CD4-positive, CD25-positive, alpha-beta regulatory T cell (primary cell): ENCODE data around the gene SRF. TPM values are rescaled to one million over a fixed set of nuclear protein-coding genes. Genes with fewer than 3 reads are reported as not detected.

Experiments
- ATAC-seq, 2 donors: fragments of 150-1000 bp; cut with Tn5 transposase; one replicate each; pipeline ENCODE4 v1.10.0; 2021; ENCODE audit warnings: low read depth in 2 of 2, moderate number of reproducible peaks in 2 of 2, moderate library complexity in 1 of 2
- DNase-seq, 3 donors: peaks; one replicate each; pipeline versions ENCODE4 v3.0.0 to v3.0.0-alpha.2; 2012 to 2022; ENCODE audit warnings: mixed read lengths in 1 of 3
- H3K27ac ChIP-seq: one replicate; pipeline ENCODE4 v1.7.0; 2013; ENCODE audit warnings: mild to moderate bottlenecking, low read length; ENCODE audit not compliant: insufficient read depth, poor library complexity, severe bottlenecking
- H3K27me3 ChIP-seq: one replicate; pipeline ENCODE4 v1.7.0; 2013; ENCODE audit warnings: low read length; ENCODE audit not compliant: control insufficient read depth, insufficient read depth
- H3K36me3 ChIP-seq: one replicate; pipeline ENCODE4 v1.7.0; 2013; ENCODE audit warnings: mild to moderate bottlenecking, low read length, moderate library complexity; ENCODE audit not compliant: control insufficient read depth, insufficient read depth
- H3K4me1 ChIP-seq: 2 replicates; pipeline ENCODE4 v1.7.0; 2013; ENCODE audit warnings: mild to moderate bottlenecking, low read length; ENCODE audit not compliant: insufficient read depth, control insufficient read depth, poor library complexity, severe bottlenecking
- H3K4me3 ChIP-seq: one replicate; pipeline ENCODE4 v1.7.0; 2013; ENCODE audit warnings: low read depth, mild to moderate bottlenecking, low read length, moderate library complexity
- H3K9me3 ChIP-seq, 2 experiments: 1 replicate in 1 of 2; 2 replicates in 1 of 2; pipeline ENCODE4 v1.7.0; 2013; ENCODE audit warnings: low read length in 2 of 2, mild to moderate bottlenecking in 1 of 2, moderate library complexity in 1 of 2; ENCODE audit not compliant: control insufficient read depth in 2 of 2
- H3K27ac Mint-ChIP-seq, 3 donors: one replicate each; pipeline ENCODE4 v1.8.0; 2020 to 2022; ENCODE audit warnings: mild to moderate bottlenecking in 3 of 3, mixed read lengths in 3 of 3, moderate library complexity in 2 of 3
- H3K27me3 Mint-ChIP-seq: one replicate; pipeline ENCODE4 v1.8.0; 2022; ENCODE audit warnings: mild to moderate bottlenecking, mixed read lengths
- H3K36me3 Mint-ChIP-seq: one replicate; pipeline ENCODE4 v1.8.0; 2020; ENCODE audit warnings: mixed read lengths
- H3K4me1 Mint-ChIP-seq, 4 donors: one replicate each; pipeline ENCODE4 v1.8.0; 2020 to 2022; ENCODE audit warnings: mixed read lengths in 4 of 4, mild to moderate bottlenecking in 1 of 4
- H3K4me3 Mint-ChIP-seq, 4 donors: one replicate each; pipeline ENCODE4 v1.8.0; 2020 to 2022; ENCODE audit warnings: mild to moderate bottlenecking in 4 of 4, mixed read lengths in 4 of 4, moderate library complexity in 3 of 4
- H3K9me3 Mint-ChIP-seq, 7 donors: one replicate each; pipeline ENCODE4 v1.8.0; 2020 to 2022; ENCODE audit warnings: mixed read lengths in 7 of 7, mild to moderate bottlenecking in 3 of 7, moderate library complexity in 2 of 7
- polyA plus RNA-seq, 4 donors: library from polyadenylated mRNA; unstranded; fragments of 300-500 nt; fragmentation: Illumina TruSeq; gene quantifications; one replicate each; pipeline ENCODE4 v1.2.3, GENCODE V29; 2021
- total RNA-seq: library from RNA; stranded (reverse); gene quantifications from one replicate; pipeline ENCODE4 v1.2.3, GENCODE V29; 2022

Gene SRF
- total and polyA plus RNA-seq, 5 donors from 2014 or later: 3.3 to 24.0 (median 5.0) TPM

DNA sequence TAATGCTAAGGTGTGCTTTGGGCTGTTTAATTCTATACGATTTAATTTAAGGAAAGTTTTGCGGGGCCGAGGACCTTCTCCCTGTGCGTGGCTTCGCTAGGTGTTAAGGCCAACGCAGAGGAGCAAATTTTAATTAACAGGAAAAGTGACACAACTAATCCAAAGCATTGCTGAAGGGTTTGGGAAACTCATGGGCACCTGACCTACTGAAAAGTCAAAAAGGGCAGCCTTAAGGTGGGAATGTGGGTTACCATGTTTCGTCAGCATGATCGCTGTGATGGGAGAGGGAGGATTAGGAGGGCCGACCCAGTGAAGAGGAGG lies 10.5 kb downstream of the SRF start:
- ATAC-seq: no peak
- peak overlapping the region; percentile 73 for H3K27ac ChIP-seq
- Mint-ChIP-seq H3K9me3 (peaks cover 0 to 3% (median 0%) of the 10 kb centered on the region in 7 donors), H3K4me1 (peaks cover 11 to 57% (median 35%) of the 10 kb centered on the region in 4 donors), H3K27me3 (no peaks in the 10 kb centered on the region), H3K4me3 (peak overlapping the region; percentile 90 to 97 (median 92)), H3K36me3 (peaks cover 16% of the 10 kb centered on the region), H3K27ac (peak overlapping the region; percentile 71 to 99 (median 89))
- H3K9me3 ChIP-seq: no peaks in the 10 kb centered on the region
- H3K4me1 ChIP-seq: peaks cover 48% of the 10 kb centered on the region
- H3K36me3 ChIP-seq: peaks cover 29% of the 10 kb centered on the region
- H3K4me3 ChIP-seq: peak overlapping the region; percentile 68
- DNase-seq: no peak
- no peaks in the 10 kb centered on the region for H3K27me3 ChIP-seq

DNA sequence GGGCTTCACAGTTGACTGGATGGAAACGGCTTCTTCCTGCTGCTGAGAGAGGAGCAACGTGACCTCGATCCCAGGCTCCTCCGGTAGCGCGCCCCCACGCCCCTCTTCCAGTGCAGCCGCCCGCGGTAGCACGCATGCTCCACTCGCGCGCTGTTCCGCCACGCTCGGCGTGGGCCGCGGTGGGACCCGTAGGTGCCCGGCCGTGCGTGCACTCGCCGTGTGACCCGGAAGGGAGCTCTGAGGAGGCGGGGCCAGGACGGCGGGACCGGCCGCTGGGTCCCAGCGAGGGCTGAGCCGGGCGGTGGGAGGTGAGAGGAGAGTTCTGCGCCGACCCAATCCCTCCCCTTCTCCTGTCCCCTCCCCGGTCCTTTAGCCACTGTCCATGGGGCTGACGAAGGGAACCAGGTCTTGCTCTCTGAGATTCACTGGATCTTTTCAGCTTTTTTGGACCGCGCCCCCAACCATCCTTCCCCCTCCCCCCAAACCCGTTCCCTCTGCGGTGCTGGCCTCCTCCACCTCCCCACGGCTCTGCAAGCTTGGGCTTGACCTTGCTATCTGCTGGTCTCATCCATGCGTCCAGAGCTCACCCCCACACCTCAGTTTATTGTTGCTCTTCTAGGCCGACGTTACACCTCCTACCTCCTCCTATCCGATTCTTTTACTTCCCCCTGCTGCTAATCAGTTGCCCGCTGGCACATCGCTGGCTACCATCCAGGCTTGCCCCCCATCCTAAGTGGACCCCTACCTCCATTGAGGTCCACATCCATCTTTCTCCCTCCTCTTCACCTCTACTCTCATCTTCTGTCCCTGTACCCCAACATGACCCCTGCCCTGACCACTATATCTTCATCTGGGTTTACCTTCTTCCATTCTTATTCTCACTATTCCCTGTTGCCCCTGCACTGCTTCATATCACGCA lies 11.1 kb downstream of the SRF start, which contains the start of gene CUL9:
Gene CUL9 (plus strand): TSS at position 255 of the 919 bp plus-strand sequence. CDS start 2,115 bp downstream, outside the sequence.
- peak within 1 kb of the TSS; percentile 89 to 99 (median 91) for H3K27ac Mint-ChIP-seq
- H3K4me1 Mint-ChIP-seq: peaks cover 11 to 61% (median 35%) of the 10 kb centered on the region in 4 donors
- Histone ChIP-seq H3K27me3 (no peaks in the 10 kb centered on the region), H3K4me3 (peak within 1 kb of the TSS; percentile 74), H3K9me3 (no peaks in the 10 kb centered on the region), H3K4me1 (peaks cover 48% of the 10 kb centered on the region), H3K27ac (peak within 1 kb of the TSS; percentile 73), H3K36me3 (peaks cover 30% of the 10 kb centered on the region)
- H3K9me3 Mint-ChIP-seq: peaks cover 0 to 3% (median 0%) of the 10 kb centered on the region in 7 donors
- peaks cover 18% of the 10 kb centered on the region for H3K36me3 Mint-ChIP-seq
- DNase-seq (peak; percentile 78 to 85 (median 80)), ATAC-seq (peak; percentile 90 to 93)
- H3K4me3 Mint-ChIP-seq: peak within 1 kb of the TSS; percentile 90 to 97 (median 92)
- H3K27me3 Mint-ChIP-seq: no peaks in the 10 kb centered on the region

DNA sequence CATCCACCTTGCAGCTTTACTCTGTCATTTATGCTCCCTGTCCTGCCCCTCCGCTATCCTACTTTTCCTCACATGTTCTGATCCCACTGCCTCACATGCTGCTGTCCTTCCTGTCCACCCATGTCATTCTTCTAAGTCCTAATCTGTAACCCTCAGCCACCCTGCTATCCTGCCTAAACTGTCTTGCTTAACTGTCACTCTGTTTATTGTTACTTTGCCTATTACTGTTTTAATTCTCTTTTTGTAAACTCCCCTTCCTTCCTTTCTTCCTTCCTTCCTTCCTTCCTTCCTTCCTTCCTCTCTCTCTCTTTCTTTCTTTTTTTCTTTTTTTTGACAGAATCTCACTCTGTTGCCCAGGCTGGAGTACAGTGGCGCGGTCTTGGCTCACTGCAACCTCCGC lies 12.4 kb downstream of the SRF start:
- Histone ChIP-seq H3K9me3 (no peaks in the 10 kb centered on the region), H3K4me1 (peaks cover 48% of the 10 kb centered on the region), H3K4me3 (peak overlapping the region; percentile 74), H3K36me3 (peaks cover 35% of the 10 kb centered on the region), H3K27me3 (no peaks in the 10 kb centered on the region), H3K27ac (no peak overlapping the region)
- ATAC-seq (no peak), DNase-seq (no peak)
- Mint-ChIP-seq H3K27me3 (no peaks in the 10 kb centered on the region), H3K4me3 (peak overlapping the region; percentile 90 to 97 (median 92)), H3K4me1 (peaks cover 11 to 61% (median 38%) of the 10 kb centered on the region in 4 donors), H3K36me3 (peaks cover 20% of the 10 kb centered on the region), H3K9me3 (peaks cover 0 to 2% (median 0%) of the 10 kb centered on the region in 7 donors), H3K27ac (peak overlapping the region; percentile 30 to 99 (median 89))

DNA sequence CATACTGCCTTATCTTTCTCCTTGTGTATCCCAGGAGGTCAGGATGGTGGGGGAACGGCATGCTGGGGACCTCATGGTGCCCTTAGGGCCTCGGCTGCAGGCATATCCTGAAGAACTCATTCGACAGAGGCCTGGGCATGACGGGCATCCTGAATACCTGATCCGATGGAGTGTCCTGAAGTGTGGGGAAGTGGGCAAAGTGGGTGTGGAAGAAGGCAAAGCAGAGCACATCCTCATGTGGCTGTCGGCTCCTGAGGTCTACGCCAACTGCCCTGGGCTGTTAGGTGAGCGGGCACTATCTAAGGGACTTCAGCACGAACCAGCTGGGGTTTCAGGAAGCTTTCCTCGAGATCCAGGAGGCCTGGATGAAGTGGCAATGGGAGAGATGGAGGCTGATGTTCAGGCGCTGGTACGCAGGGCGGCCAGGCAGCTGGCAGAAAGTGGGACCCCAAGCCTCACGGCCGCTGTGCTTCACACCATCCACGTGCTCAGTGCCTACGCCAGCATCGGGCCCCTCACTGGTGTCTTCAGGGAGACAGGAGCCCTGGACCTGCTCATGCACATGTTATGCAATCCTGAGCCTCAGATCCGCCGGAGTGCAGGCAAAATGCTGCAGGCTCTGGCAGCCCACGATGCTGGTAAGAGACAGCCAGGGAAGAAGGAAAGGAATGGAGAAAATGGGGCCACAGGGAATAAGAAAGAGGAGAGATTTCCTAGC lies 13.4 kb downstream of the SRF start:
- Mint-ChIP-seq H3K4me3 (peak overlapping the region; percentile 34 to 91 (median 76)), H3K27ac (peak overlapping the region; percentile 30 to 89 (median 79)), H3K9me3 (peaks cover 0 to 2% (median 0%) of the 10 kb centered on the region in 7 donors), H3K36me3 (peaks cover 20% of the 10 kb centered on the region), H3K4me1 (peaks cover 11 to 63% (median 40%) of the 10 kb centered on the region in 4 donors), H3K27me3 (no peaks in the 10 kb centered on the region)
- Histone ChIP-seq H3K4me3 (peak overlapping the region; percentile 49), H3K9me3 (no peaks in the 10 kb centered on the region), H3K4me1 (peaks cover 48% of the 10 kb centered on the region), H3K36me3 (peaks cover 32% of the 10 kb centered on the region), H3K27ac (no peak overlapping the region), H3K27me3 (no peaks in the 10 kb centered on the region)
- no peak for ATAC-seq
- no peak for DNase-seq

DNA sequence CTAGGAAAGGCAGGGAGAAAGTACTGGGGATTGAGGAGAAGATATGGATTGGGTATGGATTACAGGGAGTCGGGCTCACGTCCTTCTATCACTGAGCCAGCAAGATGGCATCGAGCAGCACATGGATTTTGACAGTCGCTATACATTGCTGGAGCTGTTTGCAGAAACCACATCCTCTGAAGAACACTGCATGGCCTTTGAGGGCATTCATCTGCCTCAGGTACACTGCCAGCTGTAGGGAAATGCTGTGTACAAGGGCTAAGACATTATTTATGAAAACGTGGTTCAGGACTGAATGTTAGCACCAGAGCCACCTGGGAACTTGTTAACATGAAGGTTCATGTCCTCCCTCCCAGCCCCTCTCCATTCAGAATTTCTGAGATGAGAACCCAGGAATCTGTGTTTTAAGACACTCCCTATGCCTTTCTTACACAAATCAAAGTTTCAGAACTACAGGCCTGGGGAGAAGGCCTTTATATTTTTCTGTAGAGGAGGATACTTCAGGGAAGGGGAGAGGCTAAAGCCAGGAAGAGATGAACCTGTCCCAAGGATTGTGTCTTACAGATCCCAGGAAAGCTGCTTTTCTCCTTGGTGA lies 14.4 kb downstream of the SRF start:
- Mint-ChIP-seq H3K4me3 (peak overlapping the region; percentile 4 to 65 (median 32)), H3K27ac (peak overlapping the region in 2 of 3 donors; percentile 68 to 77), H3K9me3 (peaks cover 0 to 2% (median 0%) of the 10 kb centered on the region in 7 donors), H3K36me3 (peaks cover 26% of the 10 kb centered on the region), H3K27me3 (no peaks in the 10 kb centered on the region), H3K4me1 (peaks cover 17 to 70% (median 46%) of the 10 kb centered on the region in 4 donors)
- H3K4me3 ChIP-seq: peak overlapping the region; percentile 49
- H3K9me3 ChIP-seq: no peaks in the 10 kb centered on the region
- peak overlapping the region; percentile 62 for H3K27ac ChIP-seq
- peaks cover 48% of the 10 kb centered on the region for H3K4me1 ChIP-seq
- no peaks in the 10 kb centered on the region for H3K27me3 ChIP-seq
- peak; percentile 65 to 70 for ATAC-seq
- peak in 2 of 3 donors; percentile 57 to 78 for DNase-seq
- peaks cover 31% of the 10 kb centered on the region for H3K36me3 ChIP-seq

DNA sequence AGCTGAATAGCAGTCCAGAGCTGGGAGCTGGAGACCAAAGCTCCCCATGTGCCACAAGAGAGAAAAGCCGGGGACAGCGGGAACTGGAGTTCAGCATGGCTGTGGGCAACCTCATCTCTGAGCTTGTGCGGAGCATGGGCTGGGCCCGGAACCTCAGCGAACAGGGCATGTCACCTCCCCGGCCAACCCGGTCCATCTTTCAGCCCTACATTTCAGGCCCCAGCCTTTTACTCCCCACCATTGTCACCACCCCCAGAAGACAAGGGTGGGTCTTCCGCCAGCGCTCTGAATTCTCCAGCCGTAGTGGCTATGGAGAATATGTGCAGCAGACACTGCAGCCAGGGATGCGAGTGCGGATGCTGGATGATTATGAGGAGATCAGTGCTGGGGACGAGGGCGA lies 14.9 kb downstream of the SRF start:
- peaks cover 22 to 73% (median 47%) of the 10 kb centered on the region in 4 donors for H3K4me1 Mint-ChIP-seq
- peaks cover 30% of the 10 kb centered on the region for H3K36me3 Mint-ChIP-seq
- Histone ChIP-seq H3K4me1 (peaks cover 48% of the 10 kb centered on the region), H3K4me3 (peak overlapping the region; percentile 49), H3K36me3 (peaks cover 34% of the 10 kb centered on the region), H3K27me3 (no peaks in the 10 kb centered on the region), H3K27ac (peak overlapping the region; percentile 62), H3K9me3 (no peaks in the 10 kb centered on the region)
- H3K4me3 Mint-ChIP-seq: peak overlapping the region in 1 of 4 donors; percentile 65
- DNase-seq: no peak
- no peaks in the 10 kb centered on the region for H3K27me3 Mint-ChIP-seq
- peak overlapping the region in 1 of 3 donors; percentile 68 for H3K27ac Mint-ChIP-seq
- H3K9me3 Mint-ChIP-seq: peaks cover 0 to 2% (median 0%) of the 10 kb centered on the region in 7 donors
- no peak for ATAC-seq

DNA sequence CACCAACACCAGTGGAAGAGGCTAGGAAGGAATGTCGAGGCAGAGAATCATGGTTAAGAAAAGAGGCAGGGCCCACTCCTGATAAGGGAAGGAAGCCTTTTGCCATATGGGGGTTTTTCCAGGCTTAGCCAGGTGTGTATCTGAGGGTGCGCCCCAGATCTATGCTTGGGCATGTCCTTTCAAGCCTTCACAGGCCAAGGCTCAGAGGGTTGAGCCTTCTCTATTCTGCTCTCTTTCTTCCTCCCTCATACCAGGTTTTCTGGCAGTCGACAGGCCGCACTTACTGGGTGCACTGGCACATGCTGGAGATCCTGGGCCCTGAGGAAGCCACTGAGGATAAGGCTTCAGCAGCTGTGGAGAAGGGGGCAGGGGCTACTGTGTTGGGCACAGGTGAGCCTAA lies 15.6 kb downstream of the SRF start:
- Mint-ChIP-seq H3K9me3 (peaks cover 0 to 2% (median 0%) of the 10 kb centered on the region in 7 donors), H3K27me3 (no peaks in the 10 kb centered on the region), H3K36me3 (peaks cover 30% of the 10 kb centered on the region), H3K4me1 (peaks cover 22 to 66% (median 42%) of the 10 kb centered on the region in 4 donors), H3K27ac (peak overlapping the region in 1 of 3 donors; percentile 56), H3K4me3 (peak overlapping the region in 1 of 4 donors; percentile 21)
- Histone ChIP-seq H3K27me3 (no peaks in the 10 kb centered on the region), H3K4me3 (no peak overlapping the region), H3K4me1 (peaks cover 44% of the 10 kb centered on the region), H3K27ac (no peak overlapping the region), H3K9me3 (no peaks in the 10 kb centered on the region), H3K36me3 (peaks cover 34% of the 10 kb centered on the region)
- ATAC-seq: no peak
- no peak for DNase-seq
